ENCODE measurements around the gene DNAJC1.

The DNAJC1 gene

GRCh38 chr10:21720090-21720489, 283.4 kb downstream of the DNAJC1 start:
- TF ChIP-seq FOXP2 (optimal IDR thresholded peaks at IDR 0.05; ENCODE audit: borderline replicate concordance, extremely low read depth, extremely low read length, insufficient read depth), result no peak
- TF ChIP-seq REST (IDR thresholded peaks at IDR 0.05; ENCODE audit: insufficient read depth in 1 of 2, low read depth in 2 of 2, low read length in 2 of 2), result no peak
- TF ChIP-seq POLR2AphosphoS5 (IDR thresholded peaks at IDR 0.05; ENCODE audit: low read depth, low read length), result no peak
- no peak for TF ChIP-seq SIN3A (IDR thresholded peaks at IDR 0.05; ENCODE audit: borderline replicate concordance, insufficient read depth, low read length)
- no peak for TF ChIP-seq TAF1 (IDR thresholded peaks at IDR 0.05; ENCODE audit: borderline replicate concordance, insufficient read depth, low read length)

GRCh38 chr10:21719502-21719901, 284.0 kb downstream of the DNAJC1 start:
- TF ChIP-seq TAF1 (IDR thresholded peaks at IDR 0.05; ENCODE audit: borderline replicate concordance, insufficient read depth, low read length) (no peak), FOXP2 (optimal IDR thresholded peaks at IDR 0.05; ENCODE audit: borderline replicate concordance, extremely low read depth, extremely low read length, insufficient read depth) (no peak), SIN3A (IDR thresholded peaks at IDR 0.05; ENCODE audit: borderline replicate concordance, insufficient read depth, low read length) (no peak), REST (IDR thresholded peaks at IDR 0.05; ENCODE audit: insufficient read depth in 1 of 2, low read depth in 2 of 2, low read length in 2 of 2) (no peak), POLR2AphosphoS5 (IDR thresholded peaks at IDR 0.05; ENCODE audit: low read depth, low read length) (no peak)

GRCh38 chr10:21715531-21716195, 287.9 kb downstream of the DNAJC1 start:
- TF ChIP-seq FOXP2 (optimal IDR thresholded peaks at IDR 0.05; ENCODE audit: borderline replicate concordance, extremely low read depth, extremely low read length, insufficient read depth) (no peak), TAF1 (IDR thresholded peaks at IDR 0.05; ENCODE audit: borderline replicate concordance, insufficient read depth, low read length) (no peak), POLR2AphosphoS5 (IDR thresholded peaks at IDR 0.05; ENCODE audit: low read depth, low read length) (no peak), SIN3A (IDR thresholded peaks at IDR 0.05; ENCODE audit: borderline replicate concordance, insufficient read depth, low read length) (no peak), REST (IDR thresholded peaks at IDR 0.05; ENCODE audit: insufficient read depth in 1 of 2, low read depth in 2 of 2, low read length in 2 of 2) (no peak)

GRCh38 chr10:21712975-21713374, 290.6 kb downstream of the DNAJC1 start:
- no peak for TF ChIP-seq TAF1 (IDR thresholded peaks at IDR 0.05; ENCODE audit: borderline replicate concordance, insufficient read depth, low read length)
- TF ChIP-seq POLR2AphosphoS5 (IDR thresholded peaks at IDR 0.05; ENCODE audit: low read depth, low read length), result no peak
- TF ChIP-seq SIN3A (IDR thresholded peaks at IDR 0.05; ENCODE audit: borderline replicate concordance, insufficient read depth, low read length), result no peak
- TF ChIP-seq FOXP2 (optimal IDR thresholded peaks at IDR 0.05; ENCODE audit: borderline replicate concordance, extremely low read depth, extremely low read length, insufficient read depth), result no peak
- TF ChIP-seq REST (IDR thresholded peaks at IDR 0.05; ENCODE audit: insufficient read depth in 1 of 2, low read depth in 2 of 2, low read length in 2 of 2), result no peak

All from PFSK-1 (cell line).